HG03039 (cell line): Measurements from ENCODE around the gene SMTNL1.

Source experiments
- ATAC-seq: cut with Tn5 transposase; IDR thresholded peaks from one replicate; pipeline ENCODE4 v1.9.1; 2021; ENCODE audit warnings: mild to moderate bottlenecking, moderate library complexity; ENCODE audit not compliant: unreplicated experiment

The SMTNL1 gene, protein sequence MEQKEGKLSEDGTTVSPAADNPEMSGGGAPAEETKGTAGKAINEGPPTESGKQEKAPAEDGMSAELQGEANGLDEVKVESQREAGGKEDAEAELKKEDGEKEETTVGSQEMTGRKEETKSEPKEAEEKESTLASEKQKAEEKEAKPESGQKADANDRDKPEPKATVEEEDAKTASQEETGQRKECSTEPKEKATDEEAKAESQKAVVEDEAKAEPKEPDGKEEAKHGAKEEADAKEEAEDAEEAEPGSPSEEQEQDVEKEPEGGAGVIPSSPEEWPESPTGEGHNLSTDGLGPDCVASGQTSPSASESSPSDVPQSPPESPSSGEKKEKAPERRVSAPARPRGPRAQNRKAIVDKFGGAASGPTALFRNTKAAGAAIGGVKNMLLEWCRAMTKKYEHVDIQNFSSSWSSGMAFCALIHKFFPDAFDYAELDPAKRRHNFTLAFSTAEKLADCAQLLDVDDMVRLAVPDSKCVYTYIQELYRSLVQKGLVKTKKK

DNA sequence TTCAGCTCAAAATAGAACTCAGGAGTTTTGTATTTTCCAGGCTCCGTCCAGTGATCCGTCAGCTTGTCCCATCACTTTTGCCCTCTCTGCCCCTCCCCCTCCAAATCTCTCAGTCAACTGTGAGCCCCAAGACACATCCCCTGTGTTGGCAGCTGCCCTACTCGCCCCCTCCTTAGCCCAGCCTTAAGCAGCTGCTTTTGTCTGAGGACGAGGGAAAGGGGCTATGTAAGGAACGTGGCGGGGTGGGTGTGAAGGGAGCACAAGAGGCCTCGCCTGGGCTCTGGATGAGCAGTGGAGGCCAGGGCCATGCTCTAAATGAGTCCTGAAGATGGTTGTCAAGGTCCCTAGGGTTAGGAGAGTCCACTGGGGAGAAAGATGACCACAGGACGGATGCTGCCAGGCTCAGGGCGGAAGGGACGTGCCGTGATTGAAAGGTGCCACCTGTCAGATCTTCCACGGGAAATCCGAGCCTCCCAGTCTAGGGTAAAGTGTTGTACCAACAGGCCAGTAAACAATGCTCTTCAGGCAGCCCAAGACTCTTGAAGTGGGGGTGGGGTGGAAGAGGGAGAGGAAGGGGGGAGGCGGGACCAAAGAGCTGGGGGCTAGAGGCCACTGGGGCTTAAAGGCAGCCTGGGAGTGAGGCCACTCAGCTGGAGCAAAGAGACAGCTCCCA is at the start of gene SMTNL1:
Gene SMTNL1, plus strand, starts transcription at position 649 of the 673 bp plus-strand sequence. CDS start 5,048 bp downstream, outside the sequence.
- ATAC-seq: no peak

DNA sequence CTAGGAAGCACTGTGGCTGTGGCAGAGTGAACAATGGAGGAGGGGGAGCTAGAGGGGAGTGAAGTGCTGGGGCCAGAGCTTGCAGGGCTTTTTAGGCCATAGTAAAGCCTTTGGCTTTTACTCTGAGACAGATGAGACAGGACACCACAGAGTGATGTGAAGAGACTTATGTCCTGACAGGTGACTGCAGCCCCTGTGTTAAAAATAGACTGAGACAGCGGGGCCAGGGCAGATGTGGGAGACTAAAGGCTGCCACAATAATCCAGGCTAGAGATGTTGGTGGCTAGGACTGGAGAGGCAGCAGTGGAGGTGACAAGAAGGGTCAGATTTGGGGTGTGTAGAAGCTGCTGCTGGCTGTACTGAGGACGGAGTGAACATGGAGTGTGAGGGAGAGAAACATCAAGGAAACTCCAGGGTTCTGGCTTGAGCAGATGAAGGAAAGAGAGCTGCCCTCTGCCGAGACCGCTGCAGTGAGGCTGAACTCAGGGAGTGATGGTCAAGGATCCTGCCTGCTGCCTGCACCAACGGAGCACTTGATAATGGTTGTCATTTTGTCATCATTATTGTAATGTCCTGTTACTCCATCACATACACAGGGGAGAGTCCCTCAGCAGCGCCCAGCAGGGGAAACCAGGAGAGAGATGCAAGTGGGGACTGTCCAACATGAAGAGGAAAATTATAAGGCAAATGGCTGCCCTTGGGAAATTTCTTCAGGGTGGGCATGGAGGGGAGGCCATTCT is 49.3 kb upstream of the SMTNL1 start:
- no peak for ATAC-seq

DNA sequence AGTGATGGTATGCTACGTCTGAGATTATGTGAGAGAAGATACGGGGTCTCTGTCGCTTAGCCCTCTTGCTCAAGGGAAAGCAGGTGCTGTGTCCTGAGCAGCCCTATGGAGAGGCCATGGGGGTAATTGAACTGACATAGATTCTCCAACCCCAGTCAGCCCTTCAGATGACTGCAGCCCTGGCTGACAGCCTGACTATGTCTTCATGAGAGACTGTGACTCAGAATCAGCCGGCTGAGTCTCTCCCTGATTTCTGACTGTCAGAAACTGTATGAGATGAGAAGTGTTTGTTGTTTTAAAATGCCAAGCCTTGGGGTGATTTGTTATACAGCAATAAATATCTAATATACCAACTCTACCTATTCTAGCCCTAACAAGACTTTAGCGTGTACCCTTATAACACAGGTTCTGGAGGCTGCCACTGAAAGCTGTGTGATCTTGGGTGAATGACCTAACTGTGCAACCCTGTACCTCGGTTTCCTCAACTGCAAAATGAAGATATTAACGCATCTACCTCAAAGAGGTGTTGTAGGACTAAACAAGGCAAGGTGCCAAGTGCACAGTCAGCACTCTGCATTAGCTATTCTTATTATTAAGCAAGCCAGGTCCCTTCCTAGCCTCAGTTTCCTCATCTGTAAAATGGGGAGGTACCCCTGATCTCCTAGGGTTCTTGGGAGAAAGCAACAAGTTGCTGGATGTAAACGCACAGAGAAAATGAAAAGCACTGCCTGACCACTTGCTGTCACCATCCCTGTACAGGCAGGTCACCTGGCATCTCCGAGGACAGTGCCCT is 46.7 kb upstream of the SMTNL1 start:
- ATAC-seq: no peak

DNA sequence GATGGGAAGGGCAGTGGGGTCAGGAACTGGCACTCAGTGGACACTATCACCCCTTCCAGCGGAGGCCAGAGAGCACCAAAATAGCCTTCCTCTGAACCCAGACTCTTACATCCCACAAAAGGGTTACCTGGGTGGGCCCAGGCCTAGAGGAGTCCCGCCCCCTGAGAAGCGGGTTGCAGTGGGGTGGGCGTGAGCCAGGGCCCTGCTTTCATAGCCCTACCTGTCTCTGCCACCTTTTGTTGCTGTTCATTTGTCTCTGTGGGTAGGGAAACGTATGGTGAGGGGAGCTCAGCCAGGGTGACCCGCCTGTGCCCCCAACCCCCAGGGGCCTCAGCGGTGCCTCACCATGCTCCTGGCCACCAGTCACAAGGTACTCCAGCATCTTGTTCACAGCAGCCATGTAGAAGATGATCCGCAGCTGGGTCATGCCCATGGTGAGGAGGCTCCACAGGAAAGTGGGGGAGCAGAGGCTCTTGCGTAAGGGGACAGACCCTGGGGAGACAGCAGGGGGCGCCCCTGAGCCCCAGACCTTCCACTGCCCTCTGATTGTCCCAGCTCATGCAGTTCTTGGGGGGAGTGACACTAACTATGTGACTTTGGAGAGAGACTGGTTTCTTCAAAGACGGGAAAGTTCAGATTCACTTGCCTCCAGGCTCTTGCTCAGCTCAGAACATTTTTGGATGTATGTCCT is 45.9 kb upstream of the SMTNL1 start:
- ATAC-seq: no peak

DNA sequence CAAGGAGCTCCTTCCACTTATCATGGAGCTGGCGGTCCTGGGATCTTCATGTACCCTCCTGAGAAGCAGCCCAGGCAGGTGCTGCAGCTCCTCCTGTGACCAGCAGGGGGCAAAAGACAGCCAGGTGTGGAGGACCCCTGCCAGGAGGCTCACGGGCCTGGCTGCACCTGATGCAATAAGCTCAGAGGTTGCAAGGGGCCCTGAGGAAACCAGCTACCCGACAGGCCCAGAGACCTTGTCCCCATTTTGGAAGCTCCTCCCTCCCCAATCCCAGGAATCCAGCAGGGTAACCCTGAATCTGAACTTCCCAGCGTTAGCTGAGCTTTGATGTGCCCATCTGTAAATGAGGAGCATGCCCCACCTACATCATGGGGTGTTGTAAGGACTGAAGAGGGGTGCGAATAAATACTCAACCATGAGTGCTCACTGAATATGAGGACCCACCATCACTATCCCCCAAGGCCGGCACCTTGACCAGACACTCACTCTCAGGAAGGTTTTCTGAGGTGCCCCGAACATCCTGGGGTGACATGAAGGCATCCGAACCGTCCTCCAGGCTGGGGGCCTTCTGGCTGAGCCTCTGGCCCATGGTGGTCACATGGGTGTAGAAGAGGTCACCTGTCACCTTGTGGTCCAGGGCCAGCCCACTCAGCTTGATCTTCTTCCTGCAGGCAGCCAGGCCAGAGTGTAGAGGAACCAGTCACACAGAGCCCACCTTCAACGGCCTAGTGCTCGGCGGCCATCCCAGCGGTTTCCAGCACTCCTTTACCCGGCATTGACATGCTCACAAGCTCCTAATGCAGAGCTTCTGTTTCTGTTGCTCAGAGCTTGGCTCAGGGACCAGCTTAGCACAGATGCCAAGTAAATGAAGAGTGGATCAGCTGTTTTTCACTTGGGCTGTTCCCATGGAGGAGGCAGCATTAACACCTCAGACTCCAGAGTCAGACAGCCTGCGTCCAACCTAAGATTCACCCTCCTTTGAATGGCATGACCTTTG is 43.6 kb upstream of the SMTNL1 start:
- peak; percentile 75 for ATAC-seq

DNA sequence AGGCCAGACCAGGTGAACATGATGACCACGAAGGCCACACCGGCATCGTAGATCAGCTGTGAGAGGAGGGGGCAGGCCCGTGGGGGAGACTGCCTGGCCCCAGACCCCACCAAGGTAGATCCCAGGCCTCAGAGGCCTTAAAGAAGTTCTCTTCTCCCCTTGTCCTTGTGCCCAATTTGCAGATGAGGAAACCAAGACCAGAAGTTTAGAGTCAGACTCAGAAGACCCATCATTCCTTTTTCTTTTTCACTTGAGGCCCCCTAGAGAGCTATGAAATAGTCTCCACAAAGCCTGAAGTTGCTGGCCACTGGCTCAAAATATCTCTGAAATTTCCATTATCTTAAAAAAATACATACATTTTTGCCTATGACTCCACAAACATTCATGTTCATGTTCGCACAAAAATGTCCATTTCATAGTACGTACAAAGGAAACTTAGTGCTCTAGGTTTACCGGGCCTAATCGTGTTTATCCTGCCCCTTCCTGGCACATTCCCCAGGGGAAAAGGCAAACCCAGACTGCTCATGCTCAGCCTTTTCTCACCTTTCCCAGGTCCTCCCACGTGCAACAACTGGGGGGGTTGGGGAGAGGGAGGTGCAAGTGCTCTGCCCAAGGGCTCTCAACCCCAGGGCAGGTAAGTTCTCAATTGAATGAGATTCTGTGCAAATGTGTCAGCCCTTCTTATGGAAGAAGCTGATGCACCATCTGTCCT is 41.1 kb upstream of the SMTNL1 start:
- no peak for ATAC-seq

DNA sequence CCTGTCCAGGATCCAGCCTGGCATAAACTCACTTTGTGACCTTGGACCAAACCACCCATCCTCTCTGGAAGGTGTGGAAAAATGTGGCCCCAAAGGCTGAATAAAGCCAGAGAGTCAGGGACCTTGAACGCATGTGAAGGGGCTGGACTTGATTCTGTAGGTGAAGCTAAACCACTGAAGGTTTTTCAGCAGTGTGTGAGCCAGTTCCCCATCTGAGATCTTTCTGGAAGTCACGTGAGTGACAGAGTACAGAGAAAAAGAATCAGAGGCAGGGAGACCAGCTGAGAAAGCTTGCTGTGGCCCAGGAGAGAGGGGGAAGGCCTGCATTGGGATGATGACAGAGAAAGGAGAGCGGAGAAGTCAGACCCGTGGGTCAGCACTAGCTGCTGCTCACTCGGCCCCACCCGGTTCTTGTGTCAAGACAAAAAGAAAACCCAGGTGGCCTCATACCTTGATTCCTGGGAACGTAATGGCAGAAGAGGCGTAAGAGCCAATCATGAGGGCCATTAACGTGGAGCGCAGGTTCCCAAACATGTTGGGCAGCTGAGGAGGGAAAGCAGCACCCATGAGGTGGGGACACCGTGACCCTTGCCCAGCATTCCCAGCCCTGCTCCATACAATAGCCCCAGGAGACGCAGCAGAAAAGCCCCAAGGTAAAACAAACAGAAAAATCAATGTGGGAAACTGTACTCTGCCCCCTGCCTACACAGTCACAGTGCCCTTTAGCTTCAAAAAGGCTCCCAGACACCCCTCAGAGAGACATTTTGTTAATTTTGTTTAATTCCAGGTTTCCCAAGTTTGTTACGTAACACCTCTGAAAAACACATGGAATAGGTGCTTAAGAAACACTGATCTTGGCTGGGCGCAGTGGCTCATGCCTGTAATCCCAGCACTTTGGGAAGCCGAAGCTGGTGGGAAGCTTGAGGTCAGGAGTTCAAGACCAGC is 39.8 kb upstream of the SMTNL1 start:
- ATAC-seq: no peak

DNA sequence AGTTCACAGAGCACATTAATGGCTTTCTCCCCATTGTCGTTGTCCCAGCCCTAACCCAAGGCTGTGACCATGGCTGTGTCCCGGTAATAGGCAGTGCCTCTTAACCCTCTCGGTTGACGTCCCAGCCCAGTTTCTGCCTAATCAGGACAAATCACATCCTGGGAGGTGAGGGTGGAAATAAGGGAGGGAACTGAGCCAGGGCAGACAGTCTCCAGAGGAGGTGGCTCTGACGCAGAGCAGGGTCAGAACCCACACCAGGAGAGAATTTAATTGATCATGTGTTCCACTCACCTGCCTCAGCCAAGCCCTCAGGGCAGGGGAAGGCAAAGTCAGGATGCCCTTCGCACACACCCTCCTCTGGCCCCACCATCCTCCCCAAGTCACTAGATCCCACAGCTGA is 38.9 kb upstream of the SMTNL1 start:
- no peak for ATAC-seq

DNA sequence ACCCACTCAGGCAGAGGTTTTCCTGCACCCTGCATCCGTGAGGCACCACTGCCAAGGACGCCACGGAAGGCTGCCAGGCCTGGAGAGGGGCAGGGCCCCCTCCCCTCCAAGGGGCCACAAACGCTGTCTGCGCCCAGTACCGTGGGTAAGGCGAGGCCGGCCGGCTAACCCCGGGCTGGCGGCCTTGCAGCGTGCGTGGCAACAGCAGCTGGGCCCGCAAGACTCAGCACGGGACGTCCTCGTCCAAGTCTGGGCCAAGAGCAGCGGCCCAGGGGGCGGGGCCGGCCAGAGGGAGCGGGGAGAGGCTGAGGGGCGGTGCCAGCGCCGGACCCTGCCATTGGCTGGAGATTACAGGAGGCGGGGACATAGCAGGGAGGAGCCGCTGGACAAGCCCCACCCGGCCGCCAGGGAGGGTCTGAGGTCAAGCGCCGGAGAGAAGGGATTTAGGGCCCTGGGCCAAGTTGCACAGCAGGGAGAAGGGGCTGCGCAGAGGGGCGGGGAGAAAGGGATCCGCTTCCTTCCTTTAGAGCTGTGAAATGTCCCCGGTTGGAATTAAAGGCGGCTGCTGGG is 37.9 kb upstream of the SMTNL1 start:
- peak; percentile 99 for ATAC-seq

DNA sequence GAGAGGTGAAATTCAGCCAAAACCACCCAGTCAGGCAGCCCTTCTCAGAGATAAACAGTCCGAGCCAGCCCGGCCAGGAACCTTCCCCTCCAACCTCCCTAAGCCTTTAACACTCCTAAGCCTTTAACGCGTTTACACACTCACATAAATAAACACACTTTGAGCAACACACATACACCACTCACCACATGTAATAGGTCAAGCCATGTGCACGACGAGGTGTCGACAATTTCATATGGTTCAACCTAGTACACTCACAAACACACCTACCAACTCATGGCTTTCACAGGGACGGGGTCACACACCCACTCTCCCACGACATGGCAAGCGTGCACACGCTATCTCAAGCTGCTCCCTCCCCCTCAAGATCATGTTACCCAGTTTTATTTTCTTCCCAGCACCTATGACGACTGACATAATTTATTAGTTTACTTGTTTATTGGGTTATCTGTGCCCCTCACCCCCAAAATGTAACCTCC is 37.4 kb upstream of the SMTNL1 start:
- no peak for ATAC-seq

DNA sequence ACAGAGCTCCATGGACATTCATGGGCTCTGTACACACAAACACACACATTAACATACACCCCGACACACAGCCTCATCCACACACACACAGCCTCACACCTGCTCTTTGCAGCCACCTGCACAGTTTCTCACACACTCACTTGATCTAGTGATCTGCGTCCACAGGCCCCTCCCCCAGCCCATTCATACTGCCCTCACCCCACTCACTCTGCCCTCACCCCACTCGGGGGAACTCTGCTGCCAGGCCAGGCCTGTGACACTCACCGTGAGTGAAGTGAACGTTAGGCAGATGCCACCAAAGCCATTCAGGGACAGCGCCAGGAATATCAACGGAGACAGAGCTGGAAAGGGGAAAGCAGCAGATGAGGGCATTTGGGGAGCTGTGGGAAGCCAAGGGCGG is 36.9 kb upstream of the SMTNL1 start:
- no peak for ATAC-seq

DNA sequence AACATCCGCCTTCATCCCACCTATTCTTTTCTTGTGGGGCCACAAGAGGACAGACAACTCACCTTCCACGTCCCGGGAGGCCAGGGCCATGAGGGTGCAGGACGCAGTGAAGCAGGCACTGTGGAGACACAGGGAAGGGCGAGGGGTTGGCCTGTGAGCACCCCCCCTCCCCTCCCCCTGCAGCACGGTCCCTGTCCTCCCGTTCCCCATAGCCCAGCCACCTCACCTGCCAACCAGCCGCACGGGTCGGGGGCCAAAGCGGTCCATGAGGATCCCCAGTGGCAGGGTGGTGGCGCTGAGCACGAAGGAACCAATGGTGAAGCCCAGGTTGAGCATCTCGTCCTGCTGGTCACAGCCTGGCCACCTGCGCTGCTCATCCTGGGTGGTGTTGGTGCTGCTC is 36.5 kb upstream of the SMTNL1 start:
- no peak for ATAC-seq

DNA sequence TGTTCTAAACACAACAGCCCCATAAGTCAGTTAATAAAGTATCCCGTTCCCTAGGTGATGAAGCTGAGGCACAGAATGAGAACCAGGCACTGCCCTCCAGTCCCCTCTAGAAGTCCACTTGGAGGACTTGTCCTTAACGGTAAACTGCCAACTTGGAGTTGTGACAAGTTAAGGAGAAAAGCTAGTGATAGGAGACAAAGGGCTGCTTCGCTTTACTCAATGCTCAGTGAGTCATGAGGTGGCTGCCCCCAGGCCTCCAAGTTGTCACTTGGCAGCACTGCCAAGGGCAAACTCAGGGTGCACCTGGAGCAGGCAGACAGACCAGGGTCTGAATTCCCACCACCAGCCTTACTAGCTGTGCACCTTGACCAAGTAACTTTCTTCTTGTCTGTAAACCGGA is 35.4 kb upstream of the SMTNL1 start:
- ATAC-seq: no peak

DNA sequence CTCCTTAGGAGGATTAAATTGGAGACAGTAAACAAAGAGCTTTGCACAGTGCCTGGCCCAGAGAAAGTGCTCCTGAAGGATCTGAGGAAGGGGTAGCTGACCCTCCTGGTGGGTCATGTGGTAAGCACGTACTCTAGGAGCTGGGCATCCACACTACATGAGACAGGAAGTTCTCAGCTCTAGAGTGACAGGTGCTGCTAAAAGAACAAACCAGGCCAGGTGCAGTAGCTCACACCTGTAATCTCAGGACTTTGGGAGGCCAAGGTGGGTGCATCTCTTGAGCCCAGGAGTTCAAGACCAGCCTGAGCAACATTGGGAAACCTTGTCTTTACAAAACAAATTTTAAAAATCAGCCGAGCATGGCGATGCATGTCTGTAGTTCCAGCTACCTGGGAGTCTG is 35.0 kb upstream of the SMTNL1 start:
- no peak for ATAC-seq

DNA sequence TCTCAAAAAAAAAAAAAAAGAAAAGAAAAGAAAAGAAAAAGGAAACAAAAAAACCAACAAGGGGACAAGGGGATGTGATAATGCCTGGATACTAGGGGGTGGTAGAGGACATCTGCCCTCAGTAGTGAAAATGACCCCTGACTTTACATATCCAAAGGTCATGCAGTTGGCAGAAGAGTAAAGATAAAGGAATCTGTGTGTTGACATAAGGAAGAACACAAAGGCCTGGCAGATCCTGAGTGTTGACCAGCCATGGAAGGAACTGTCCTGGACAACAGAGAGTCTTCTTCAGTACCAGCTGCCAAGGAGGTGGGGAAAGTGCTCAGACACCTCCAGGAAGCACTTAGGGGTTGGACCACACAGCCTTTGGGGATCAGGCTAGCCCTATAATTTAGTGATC is 34.5 kb upstream of the SMTNL1 start:
- no peak for ATAC-seq

DNA sequence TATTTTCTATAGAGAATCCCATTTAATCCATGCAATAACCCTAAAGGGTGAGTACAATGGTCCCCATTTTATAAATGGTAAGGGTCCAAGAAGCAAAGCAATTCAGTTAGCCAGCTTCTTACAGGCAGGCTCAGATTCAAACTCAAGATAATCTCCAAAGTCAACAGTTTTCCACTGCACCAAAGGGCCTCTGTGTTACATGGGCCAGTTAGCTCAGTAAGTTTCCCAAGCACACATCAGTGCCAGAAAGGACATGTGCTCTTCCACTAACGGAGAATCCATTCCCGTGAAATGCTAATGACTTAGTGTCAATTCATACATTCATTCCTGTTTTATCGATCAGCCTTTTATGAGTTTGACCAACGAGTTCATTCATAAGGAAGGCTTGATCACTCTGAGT is 32.9 kb upstream of the SMTNL1 start:
- ATAC-seq: no peak

DNA sequence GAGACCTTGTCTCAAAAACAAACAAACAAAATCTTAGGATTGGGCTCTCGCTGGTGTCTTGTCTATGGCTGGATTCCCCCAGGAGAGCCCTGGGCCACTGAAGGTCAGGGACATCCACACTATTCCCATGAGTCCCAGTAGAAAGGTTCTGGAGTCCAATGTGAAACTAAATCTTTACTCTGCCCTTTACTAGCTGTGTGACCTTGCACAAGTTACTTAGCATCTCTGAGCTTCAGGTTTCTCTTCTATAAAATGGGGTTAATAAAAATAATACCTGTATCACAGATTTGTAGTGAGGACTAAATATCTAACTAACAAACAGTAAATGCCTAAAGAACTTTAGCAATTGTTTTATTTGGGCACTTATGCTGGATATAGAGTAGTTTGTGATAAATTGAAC is 30.9 kb upstream of the SMTNL1 start:
- ATAC-seq: no peak
